Loucy (cell line): ENCODE data around the gene ATG7.

Experiments
- CTCF ChIP-seq: fragments of 200-600 bp; sonication (generic); conservative IDR thresholded peaks from 2 replicates; pipeline ENCODE4 v1.5.1; 2014; ENCODE audit warnings: mild to moderate bottlenecking, antibody characterized with exemption, low read length
- EZH2phosphoT487 ChIP-seq: fragments of 200-600 bp; IDR thresholded peaks from 2 replicates; pipeline ENCODE4 v1.6.1; 2018; ENCODE audit warnings: antibody characterized with exemption, mild to moderate bottlenecking, moderate library complexity, borderline replicate concordance

GRCh38 chr3:11339541-11339940 is 67.3 kb downstream of the ATG7 start:
- TF ChIP-seq CTCF (no peak), EZH2phosphoT487 (no peak)
